ENCODE results near the gene SCN2B.

Gene SCN2B, protein sequence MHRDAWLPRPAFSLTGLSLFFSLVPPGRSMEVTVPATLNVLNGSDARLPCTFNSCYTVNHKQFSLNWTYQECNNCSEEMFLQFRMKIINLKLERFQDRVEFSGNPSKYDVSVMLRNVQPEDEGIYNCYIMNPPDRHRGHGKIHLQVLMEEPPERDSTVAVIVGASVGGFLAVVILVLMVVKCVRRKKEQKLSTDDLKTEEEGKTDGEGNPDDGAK

DNA sequence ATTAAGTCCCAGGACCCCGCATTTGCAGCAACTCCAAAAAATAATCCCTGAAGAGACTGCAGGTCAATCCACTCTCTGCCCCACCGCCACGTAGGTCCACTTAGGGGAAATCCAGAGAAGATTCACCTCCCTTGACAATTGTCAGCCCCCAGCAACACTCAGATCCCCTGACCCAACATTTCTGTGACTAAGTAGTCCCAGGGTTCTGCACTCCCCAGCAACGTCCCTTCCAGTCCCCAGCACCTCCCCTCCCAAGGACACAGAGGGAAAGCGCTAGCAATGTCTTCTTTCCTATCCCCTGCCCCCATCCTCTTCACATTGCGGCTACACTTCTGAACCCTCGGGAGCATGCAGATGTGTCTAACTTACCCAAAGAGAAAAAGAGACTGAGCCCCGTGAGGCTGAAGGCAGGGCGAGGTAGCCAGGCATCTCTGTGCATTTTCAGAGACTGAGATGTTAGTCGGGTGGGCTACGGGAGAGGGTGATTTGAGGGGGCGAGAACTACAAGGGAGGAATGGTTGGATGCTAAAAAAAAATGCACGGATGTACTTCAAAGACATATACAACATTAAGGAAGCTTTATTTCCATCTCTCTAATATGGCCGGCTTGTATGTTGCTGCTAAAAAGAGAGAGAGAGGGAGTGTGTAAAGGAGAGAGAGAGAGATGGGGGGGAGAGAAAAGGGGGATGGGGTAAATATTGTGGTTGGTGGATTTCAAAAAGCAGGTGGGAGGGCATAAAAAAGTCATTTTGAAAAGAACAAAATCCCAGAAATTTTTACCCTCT, at the start of gene SCN2B:
Gene SCN2B, minus strand, starts transcription at position 647 of the 785 bp plus-strand sequence. Its CDS starts 208 bp downstream, at position 439.
- peak; percentile 29 for DNase-seq

DNA sequence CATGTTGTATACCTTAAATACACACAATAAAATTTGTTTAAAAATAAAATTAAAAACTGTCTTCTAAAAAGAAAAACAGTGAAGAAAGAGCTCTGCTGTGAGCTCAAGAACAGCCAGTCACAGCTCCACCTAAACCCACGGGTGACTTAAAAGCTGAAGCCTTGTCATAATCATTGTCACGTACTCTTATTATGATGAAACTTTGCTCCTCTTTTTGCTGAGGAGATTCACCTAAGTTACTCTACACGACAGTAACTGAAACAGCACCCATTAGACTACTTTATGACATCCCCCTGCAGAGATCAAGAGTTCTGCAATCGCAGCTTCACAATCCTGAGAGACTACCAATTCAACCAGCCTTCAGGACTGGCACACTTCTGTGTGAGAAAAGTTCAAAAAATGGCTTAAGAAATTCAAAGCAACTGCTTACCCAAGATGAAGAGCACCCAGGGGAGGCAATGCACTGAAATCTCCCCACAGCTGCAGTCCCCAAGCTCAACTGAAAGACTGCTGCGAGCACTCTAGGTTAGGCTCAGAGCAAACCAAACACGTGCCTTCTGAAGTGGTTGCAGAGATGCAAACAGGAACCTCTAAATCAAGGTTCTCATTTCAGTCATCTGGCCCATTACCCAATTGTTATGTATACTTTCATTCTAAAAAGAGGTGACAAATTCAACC, 48.2 kb upstream of the SCN2B start, which contains the start of gene JAML:
Gene JAML, minus strand, starts transcription at position 501 of the 678 bp plus-strand sequence. CDS start 10,145 bp downstream, outside the sequence.
- DNase-seq = no peak

DNA sequence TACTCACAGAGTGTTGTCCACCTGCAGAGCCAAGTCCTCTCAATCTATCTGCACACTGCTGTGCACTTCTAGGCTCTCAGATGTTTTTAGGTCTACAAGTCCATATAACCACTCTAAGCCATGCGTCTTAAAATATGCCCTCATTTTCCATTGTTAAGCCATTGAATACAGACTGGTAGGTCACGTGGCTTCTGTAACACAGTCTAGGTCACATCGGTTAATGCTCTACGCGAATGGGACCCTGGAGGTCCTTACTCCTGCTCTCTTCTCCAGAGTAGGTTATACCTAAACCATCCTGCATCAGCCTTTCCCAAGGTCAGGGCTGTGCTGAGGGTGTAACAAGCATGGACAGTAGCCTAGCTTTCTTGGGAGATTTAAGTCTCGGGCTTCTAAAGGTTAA, 47.6 kb upstream of the SCN2B start:
- no peak for DNase-seq

DNA sequence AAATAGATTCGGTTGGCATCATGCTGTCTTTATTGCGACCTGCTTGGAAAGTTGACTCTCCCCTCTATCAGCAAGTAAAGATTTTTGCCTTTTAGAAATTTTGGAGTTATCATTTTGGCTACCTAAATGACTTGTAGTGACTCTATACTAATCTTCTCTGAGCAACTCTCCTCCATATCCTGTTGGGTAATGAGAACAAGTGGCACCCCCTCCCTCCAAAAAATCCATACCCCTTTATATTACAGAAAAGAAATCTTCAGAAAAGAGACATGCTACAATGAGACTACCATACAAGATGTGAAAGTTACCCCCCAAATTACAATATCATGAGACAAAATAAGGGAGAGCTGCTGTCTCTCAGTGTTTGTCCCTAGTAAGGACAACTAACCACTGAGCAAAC, 47.1 kb upstream of the SCN2B start:
- DNase-seq = no peak

DNA sequence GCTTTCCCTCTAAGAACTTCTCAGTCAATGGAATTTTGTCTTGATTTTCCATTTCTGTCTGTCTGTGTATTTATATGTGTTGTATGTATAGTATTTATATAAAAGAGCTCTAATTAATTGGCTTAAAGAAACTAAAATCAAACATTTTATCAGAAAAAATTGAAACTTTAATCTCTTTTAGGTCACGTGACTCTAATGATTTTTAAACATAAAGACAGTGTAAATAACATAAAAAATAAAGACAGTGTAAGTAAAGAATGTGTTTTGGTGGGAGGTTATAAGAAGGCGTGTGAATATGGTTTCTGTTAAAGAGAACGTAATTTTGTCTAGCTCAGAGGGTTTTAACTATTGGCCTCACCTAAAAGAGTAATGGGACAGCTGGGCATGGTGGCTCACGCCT, 46.0 kb upstream of the SCN2B start:
- no peak for DNase-seq

DNA sequence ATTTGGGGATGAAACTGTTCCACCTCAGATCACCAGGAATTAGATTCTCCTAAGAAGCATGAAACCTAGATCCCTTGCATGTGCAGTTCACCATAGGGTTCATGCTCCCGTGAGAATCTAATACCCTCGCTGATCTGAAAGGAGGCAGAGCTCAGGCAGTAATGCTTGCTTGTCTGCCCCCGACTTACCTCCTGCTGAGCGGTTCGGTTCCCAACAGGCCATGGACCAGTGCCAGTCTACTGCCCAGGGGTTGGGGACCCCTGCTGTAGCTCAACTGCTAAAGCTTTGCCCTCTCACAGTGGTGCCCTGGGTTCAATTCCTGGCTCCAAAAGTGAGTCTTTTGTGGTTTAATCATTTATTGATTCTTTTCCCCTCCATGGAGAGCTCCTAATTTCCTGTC, 45.0 kb upstream of the SCN2B start:
- no peak for DNase-seq

DNA sequence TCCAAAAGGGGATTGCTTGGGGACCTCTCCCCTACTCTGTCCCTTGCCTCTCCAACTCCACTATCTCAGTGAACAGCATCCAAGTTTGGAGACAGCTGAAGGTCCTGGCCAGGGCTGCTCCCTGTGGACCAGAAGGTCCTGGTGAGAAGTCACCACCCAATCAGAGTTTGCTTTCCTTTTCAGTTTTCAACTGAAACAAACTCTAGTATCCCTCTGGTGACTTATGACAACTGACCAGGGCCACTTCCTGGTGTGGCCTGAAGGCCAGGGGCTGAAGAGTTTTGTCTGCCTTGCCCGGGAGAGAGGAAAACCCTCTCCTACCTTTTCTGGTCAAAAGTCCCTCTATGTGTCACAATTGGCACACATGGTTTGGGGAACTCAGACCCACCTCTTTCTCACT, 43.3 kb upstream of the SCN2B start:
- DNase-seq = no peak

DNA sequence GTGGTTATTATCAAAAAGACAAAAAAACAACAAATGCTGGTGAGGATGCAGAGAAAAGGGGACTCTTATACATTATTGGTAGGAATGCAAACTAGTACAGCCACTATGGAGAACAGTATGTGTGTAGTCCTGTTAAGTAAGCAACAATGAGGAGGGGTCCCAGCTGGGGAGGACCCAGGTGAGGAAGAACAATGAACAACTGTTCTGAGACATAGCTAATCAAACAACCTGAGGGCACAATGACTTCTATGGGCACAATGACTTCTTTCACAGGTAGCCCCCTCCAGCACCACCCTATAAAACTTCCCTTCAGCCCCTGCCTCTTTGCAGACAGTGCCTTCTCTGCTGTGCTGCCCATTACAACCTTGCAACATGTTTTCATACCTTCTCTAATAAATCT, 42.8 kb upstream of the SCN2B start:
- DNase-seq = no peak

DNA sequence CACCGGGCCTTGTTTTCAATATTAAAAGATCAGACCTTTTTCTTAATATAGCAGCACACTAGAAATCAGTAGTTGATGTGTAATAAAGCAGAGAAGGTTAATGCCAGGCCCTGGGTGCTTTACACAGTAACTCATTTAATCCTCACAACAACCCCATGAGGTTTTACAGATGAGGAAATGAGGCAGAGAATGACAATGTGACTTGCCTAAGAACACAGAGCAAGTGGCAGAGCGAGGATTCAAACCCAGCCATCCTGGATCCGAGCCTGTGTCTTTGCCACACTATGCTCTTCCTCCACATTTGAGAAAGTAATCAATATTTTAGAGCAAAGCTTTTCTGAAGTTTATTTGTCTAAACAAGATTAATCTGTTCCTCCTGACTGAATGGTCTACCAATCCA, 41.1 kb upstream of the SCN2B start:
- no peak for DNase-seq

DNA sequence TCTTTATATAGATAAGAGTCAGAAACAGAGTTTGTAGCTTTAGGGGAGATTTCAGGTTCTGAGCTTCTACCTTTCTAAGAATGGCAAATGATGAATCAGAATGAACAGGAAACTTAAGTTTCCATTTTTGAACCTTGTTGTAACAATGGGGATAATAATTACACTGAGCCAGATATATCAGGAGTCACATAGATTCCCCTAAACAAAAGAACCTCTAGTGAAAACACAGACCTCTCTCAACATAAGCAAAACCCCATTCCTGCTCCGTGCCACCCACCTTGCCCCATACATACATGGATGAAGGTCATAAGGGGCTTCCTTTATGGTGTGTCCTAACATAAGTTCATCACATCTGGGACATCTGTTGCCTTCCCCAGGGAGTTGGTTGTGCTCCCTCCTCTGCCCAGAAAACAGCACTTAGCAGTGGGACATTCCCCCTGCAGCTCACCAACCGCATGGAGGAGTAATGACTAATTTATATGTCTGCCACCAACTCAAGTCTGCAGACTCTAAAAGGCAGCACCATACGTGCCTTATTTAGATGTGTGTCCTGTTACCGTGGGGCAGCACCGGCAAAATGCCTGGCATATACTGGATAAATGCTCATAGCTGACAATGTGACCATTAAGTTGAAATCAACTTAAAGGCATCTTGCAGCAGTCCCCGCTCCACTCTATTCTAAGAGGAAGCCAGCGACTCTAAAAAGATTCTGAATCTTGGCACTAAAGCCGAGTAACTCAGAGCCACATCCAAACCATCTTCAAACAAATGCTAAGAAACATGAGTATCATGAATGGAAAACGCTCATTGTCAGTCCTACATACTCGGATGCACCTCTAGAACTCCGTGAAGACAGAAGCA, 40.4 kb upstream of the SCN2B start:
- no peak for DNase-seq

DNA sequence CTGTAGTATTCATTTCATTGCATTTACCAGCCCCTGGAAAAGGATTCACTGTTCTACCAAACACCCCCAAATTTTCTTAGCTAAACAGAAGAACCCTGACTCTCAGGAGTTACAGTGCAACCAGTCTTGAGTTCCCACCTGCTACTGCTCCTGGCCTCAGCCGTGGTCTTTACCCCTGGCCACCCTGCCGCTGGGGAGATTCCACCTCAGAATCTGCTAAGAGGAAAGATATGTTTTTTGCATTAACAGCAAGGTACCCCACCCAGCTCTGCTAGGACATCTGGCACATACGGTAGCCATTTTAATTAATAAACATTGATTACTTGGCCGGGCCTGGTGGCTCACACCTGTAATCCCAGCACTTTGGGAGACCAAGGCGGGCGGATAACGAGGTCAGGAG, 39.3 kb upstream of the SCN2B start:
- DNase-seq = no peak

DNA sequence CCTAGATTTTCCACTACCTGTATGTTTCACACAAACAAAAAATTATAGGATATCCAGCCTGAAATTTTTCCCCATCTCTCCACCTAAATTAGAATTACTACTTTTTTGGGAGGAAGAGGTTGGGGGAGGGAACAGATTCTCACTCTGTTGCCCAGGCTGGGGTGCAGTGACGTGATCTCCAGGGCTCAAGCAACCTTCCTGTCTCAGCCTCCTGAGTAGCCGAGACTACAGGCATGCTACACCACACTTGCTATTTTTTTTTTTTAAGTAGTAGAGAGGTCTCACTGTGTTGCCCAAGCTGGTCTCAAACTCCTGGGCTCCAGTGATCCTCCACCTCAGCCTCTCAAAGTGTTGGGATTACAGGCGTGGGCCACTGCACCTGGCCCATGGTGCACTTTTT, 38.8 kb upstream of the SCN2B start:
- no peak for DNase-seq

DNA sequence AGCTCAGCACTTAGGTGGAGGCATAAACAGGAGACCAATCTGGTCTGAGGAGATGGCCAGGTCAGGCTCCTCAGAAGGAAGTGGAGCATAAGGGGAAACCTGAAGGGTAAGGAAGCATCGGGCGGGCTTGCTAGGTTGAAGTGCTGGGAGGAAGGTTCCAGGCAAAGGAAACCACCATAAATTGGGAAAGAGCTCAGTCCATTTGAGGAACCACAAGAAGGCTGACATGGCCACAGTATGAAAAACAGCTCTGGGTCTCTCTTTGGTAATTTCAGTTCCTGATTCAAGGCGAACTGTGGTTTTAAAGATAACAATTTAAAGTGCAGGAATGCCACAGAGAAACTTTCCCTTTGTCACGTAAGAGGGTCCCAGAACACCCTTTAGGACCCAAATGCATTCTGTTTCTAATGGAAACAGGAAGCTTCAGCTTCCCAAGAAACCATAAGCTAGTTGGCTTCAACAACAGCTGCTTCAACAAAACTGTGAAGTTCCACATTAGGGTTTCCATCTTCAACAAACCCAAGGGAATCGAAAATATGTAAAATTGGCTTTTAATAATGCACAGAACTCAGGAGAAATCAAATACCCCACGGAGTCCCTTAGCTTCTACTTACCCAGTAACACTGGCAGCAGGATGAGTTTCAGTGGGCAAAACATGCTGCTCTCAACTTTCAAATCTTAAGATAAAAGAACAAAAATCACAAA, 37.9 kb upstream of the SCN2B start:
- DNase-seq = no peak

DNA sequence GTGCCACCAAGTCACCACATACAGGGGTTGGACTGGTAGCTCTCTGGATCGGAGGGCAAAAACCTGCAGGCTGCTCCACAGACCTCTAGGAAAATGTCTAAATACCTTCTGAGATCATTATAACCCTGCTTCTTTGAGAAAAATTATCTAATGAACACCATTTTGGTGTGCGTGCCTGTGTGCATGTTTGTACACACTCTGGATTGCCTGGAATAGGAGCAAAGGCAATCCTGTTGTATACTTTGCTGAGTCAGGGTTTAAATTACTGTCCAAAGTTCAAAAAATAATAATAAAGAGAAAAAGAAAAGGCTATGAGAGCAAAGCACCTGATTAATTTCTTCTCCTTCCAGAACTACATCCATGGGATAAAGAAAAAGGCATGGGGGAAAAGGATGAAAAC, 37.3 kb upstream of the SCN2B start:
- no peak for DNase-seq

DNA sequence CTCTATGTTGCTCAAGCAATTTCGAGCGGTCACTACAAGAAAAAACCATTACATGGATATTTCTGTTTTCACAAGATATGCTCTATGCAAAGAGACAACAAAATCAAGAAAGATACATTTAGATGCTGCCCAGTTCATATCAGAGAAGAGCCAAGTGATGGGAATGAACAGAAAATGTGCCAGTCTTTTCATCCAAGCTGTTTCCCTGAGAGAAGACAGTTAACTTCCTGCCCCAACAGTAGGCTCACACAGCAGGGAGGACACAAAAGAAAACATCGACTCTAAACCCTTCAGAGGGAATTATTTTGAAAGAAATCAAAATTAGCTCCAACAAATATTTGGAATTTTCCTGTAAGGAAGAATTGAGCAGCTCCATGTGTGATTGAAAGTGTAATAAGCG, 36.8 kb upstream of the SCN2B start:
- no peak for DNase-seq

DNA sequence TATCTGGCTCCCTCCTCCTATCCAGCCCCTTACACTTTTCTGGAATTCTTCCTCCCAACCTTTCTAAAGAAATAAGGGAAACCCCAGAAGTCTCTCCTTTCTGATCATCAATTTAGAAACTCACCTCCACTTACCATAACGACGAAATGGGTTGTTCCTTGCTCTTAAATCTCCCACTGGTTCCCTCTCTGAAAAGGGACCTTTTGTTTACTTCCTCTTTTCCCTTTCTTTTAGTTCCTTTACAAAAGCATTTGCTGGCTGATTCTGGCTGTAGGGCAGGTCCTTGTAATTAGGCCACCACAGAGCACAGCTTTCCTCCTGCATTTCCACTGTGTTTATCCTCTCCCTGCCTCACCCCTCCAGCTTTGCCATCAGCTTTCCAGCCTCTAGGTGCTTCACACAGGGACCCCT, 36.3 kb upstream of the SCN2B start:
- DNase-seq = no peak

DNA sequence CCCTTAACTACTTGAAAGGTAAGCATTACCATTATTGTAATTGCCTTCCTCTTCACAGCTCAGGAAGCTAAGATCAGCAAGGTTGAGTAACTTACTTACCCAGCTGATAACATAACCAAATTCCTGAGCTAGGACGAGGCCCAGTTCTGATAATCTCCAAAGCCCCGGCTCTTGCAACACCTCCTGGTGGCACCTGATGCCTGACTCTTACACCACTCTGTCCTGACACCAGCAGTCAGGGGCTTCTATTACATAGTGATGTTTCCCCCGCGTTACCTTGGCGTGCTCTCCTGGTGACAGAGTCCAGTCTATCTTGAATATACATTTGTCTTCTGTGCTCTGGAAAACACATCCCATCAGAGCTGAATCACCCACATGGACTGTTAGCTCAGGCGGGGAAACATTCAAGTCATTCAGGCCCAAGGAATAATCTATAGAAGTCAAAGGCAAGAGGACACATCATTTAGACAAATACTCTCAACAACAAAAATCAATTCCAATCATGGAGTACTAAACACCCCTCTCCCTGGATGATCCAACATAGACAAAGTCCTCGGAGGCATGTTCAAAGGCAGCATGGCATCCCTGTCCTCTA, 35.8 kb upstream of the SCN2B start:
- DNase-seq = no peak

DNA sequence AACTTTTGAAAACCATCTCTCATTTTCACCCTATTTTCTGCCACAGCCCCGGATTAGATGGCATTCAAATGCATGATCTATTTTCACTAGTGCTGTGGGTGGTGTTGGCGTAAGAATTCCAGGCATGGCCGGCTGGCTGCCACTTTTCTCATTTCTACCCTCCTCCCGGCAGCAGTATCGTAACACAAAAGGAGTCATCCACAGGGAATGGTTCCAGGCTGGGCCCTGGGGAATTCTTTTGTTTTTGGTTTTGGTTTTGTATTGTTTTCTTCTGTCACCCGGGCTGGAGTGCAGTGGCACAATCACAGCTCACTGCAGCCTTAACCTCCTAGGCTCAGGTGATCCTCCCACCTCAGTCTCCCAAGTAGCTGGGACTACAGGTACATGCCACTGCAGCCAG, 34.6 kb upstream of the SCN2B start:
- no peak for DNase-seq

DNA sequence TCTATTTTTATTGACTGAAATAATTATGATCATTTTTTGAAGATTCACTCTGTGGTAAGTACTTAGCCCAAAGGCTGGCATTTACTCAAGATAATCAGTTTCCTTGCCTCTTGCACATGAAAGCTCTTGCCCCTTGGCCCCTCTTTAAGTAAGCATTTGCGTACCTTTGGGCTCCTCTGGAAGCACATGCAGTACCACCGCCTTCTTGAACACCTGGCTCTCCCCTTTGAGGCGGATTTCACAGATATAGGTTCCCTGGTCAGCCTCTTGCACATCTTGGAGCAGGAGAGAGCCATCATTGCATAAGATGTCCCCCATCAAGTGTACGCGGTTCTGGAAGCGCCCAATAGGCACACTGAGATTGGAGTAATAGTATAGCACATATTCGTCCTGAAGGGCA, 33.9 kb upstream of the SCN2B start:
- no peak for DNase-seq

DNA sequence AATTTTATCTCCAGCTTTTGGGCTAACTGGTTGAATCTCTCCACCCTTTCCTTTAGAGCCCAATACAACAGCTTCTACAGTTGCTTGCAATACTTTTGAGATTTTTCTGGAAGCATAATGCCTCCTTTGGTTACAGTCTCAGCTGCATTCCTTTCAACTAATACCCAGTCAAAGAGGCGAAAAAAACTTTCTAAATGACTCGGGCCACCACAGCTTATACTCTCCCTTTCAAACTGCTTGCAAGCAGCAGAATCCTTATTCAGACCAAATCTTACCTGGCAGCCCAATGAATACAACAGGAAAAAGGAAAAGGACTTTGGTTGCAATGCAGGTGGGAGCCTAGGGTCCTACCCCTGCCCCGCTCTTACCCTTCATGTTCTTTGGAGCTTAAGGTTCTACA, 32.6 kb upstream of the SCN2B start:
- no peak for DNase-seq

DNA sequence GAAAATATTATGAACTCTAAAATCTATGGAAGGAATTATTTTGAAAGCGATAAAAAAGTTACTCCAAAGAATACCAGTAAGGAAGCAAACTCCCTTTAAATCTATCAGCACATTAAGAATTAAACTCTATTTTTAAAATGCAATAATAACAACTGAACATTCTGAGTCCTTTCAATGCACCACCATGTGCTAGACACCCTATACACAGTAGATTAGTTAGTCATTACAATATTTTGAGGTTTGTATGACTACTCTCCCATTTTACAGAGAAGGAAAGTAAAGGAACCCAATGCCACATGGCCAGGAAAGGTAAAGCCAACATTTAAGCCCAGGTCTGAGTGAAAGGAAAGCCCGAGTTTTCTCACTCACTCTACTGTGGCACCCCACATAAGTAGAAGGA, 30.6 kb upstream of the SCN2B start:
- no peak for DNase-seq

DNA sequence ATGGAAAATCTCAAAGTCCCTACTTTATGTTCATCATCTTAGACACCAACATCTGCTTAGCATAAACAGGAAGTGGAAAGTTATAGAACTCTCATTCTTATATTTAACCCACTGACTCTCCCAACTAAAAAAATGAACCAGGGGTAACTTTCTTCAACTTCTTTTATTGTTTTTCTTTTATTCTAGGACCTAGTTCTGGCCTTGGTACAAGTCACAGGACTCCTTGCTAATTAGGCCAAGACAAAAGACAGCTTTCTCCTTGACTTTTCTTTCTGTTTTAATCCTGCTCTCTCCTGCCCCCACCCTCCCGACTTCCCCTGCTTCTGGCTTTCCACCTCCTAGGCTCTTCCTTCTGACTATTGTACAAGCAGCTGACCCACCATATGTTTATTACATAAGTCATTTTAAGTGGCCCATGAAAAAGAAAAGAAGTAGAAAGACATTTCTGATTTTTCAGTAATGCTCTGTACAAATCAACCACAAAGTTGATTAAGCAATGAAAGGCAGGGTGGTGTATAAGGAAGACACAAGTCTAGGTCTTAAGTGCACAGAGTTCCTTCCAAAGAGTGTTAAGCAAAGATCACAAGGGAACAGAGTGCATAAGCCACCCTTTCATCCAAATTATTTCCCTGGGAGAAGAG, 30.1 kb upstream of the SCN2B start:
- no peak for DNase-seq
